Astrocyte of the hippocampus (primary cell): ENCODE results near the gene RGS10.

Experiments used
- DNase-seq: peaks from one replicate; pipeline ENCODE4 v3.0.0; 2011; ENCODE audit warnings: low read depth, low spot score

The RGS10 gene

GRCh38 chr10:119518176-119518575 is 24.3 kb downstream of the RGS10 start:
- no peak for DNase-seq

- no peak for DNase-seq
These were observed 25.0 kb downstream of the RGS10 start for GRCh38 chr10:119517235-119518141.

- no peak for DNase-seq
These were observed 25.9 kb downstream of the RGS10 start for GRCh38 chr10:119516381-119517234.

- DNase-seq: no peak
These were observed 26.9 kb downstream of the RGS10 start for GRCh38 chr10:119515511-119516045.

GRCh38 chr10:119514819-119515218 is 27.7 kb downstream of the RGS10 start:
- no peak for DNase-seq

GRCh38 chr10:119511828-119512515 is 30.5 kb downstream of the RGS10 start:
- no peak for DNase-seq

GRCh38 chr10:119509909-119510451 is 32.5 kb downstream of the RGS10 start:
- DNase-seq: peak; percentile 29

- no peak for DNase-seq
These were observed 35.4 kb downstream of the RGS10 start for GRCh38 chr10:119507115-119507514.

GRCh38 chr10:119505588-119506315 is 36.8 kb downstream of the RGS10 start:
- DNase-seq: no peak

- DNase-seq: no peak
These were observed 37.4 kb downstream of the RGS10 start for GRCh38 chr10:119505131-119505551.

GRCh38 chr10:119504651-119505050 is 37.9 kb downstream of the RGS10 start:
- DNase-seq: no peak

- DNase-seq: no peak
These were observed 38.7 kb downstream of the RGS10 start for GRCh38 chr10:119503821-119504220.

- DNase-seq: no peak
These were observed 39.8 kb downstream of the RGS10 start for GRCh38 chr10:119502618-119503155.

GRCh38 chr10:119502209-119502608 is 40.3 kb downstream of the RGS10 start:
- no peak for DNase-seq

GRCh38 chr10:119501690-119502089 is 40.8 kb downstream of the RGS10 start:
- DNase-seq: no peak

GRCh38 chr10:119500821-119501220 is 41.7 kb downstream of the RGS10 start:
- no peak for DNase-seq

GRCh38 chr10:119500123-119500795 is 42.3 kb downstream of the RGS10 start:
- DNase-seq: no peak

GRCh38 chr10:119499677-119500002 is 42.9 kb downstream of the RGS10 start:
- DNase-seq: no peak

- no peak for DNase-seq
These were observed 43.4 kb downstream of the RGS10 start for GRCh38 chr10:119498889-119499676.
